ENCODE measurements around the gene RASGRP3. TPM values are rescaled to one million over a fixed set of nuclear protein-coding genes. Genes with fewer than 3 reads are reported as not detected.

The RASGRP3 gene
- total RNA-seq, 1 experiment from 2014 or later: 4.6 TPM

GRCh38 chr2:33518929-33519328 lies 42.5 kb downstream of the RASGRP3 start:
- no peak for TF ChIP-seq CTCF (IDR thresholded peaks at IDR 0.05; ENCODE audit: unreplicated experiment)
- DNase-seq: no peak
- CTCF ChIA-PET: no interaction called here
- intact Hi-C loops (cut with micrococcal nuclease; ENCODE audit: unreplicated experiment): no loop called here
- H3K27me3 Mint-ChIP-seq (ENCODE audit: unreplicated experiment): no peaks in the 10 kb centered on the region
- H3K36me3 Mint-ChIP-seq (ENCODE audit: insufficient read depth, unreplicated experiment): no peaks in the 10 kb centered on the region
- H3K27ac Mint-ChIP-seq (ENCODE audit: unreplicated experiment): no peak overlapping the region
- no peak overlapping the region for H3K4me3 Mint-ChIP-seq (ENCODE audit: low read depth, unreplicated experiment)
- H3K9me3 Mint-ChIP-seq (ENCODE audit: low read depth, unreplicated experiment): no peaks in the 10 kb centered on the region
- BruUV-seq (replicated peaks): no TSS peak
- no peaks in the 10 kb centered on the region for H3K4me1 Mint-ChIP-seq (ENCODE audit: low read depth, unreplicated experiment)

GRCh38 chr2:33521791-33522281 lies 45.4 kb downstream of the RASGRP3 start:
- BruUV-seq (replicated peaks): no TSS peak

DNA sequence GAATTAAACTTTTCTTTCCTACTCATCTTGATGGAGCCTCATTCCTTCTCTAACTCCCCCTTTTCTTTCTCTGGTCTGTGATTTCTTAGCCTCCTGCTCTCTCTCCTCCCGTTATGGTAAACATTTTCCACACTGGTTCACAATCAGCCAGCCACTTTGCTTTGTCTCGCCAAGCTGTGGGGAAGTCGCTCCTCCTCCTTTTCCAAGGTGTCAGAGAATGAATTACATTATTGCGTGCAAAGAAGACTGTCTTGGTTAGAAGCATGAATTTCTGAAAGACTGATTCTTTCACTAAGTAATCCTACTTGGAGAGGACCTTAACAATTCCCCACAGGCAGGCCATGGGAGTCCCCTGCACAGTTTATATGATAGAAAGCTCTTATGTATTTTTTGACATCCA lies 46.1 kb downstream of the RASGRP3 start:
- no peaks in the 10 kb centered on the region for H3K4me1 Mint-ChIP-seq (ENCODE audit: low read depth, unreplicated experiment)
- no TSS peak for BruUV-seq (replicated peaks)
- H3K4me3 Mint-ChIP-seq (ENCODE audit: low read depth, unreplicated experiment): no peak overlapping the region
- H3K9me3 Mint-ChIP-seq (ENCODE audit: low read depth, unreplicated experiment): no peaks in the 10 kb centered on the region
- no peak for DNase-seq
- no peaks in the 10 kb centered on the region for H3K27me3 Mint-ChIP-seq (ENCODE audit: unreplicated experiment)
- no peaks in the 10 kb centered on the region for H3K36me3 Mint-ChIP-seq (ENCODE audit: insufficient read depth, unreplicated experiment)
- intact Hi-C loops (cut with micrococcal nuclease; ENCODE audit: unreplicated experiment): no loop called here
- CTCF ChIA-PET: interaction anchor here (0.7 kb wide), 1 partner anchor 130 kb away, joined by 5 read pairs; no protein-coding TSS in a partner anchor
- H3K27ac Mint-ChIP-seq (ENCODE audit: unreplicated experiment): no peak overlapping the region
- TF ChIP-seq CTCF (IDR thresholded peaks at IDR 0.05; ENCODE audit: unreplicated experiment): no peak

More at GRCh38 chr2:33521791-33522281, 45.4 kb downstream of the RASGRP3 start:
- DNase-seq: no peak
- CTCF ChIA-PET: no interaction called here
- H3K27me3 Mint-ChIP-seq (ENCODE audit: unreplicated experiment): no peaks in the 10 kb centered on the region
- H3K4me1 Mint-ChIP-seq (ENCODE audit: low read depth, unreplicated experiment): no peaks in the 10 kb centered on the region
- H3K9me3 Mint-ChIP-seq (ENCODE audit: low read depth, unreplicated experiment): no peaks in the 10 kb centered on the region
- H3K36me3 Mint-ChIP-seq (ENCODE audit: insufficient read depth, unreplicated experiment): no peaks in the 10 kb centered on the region
- intact Hi-C loops (cut with micrococcal nuclease; ENCODE audit: unreplicated experiment): no loop called here
- no peak overlapping the region for H3K4me3 Mint-ChIP-seq (ENCODE audit: low read depth, unreplicated experiment)
- no peak for TF ChIP-seq CTCF (IDR thresholded peaks at IDR 0.05; ENCODE audit: unreplicated experiment)
- no peak overlapping the region for H3K27ac Mint-ChIP-seq (ENCODE audit: unreplicated experiment)

GRCh38 chr2:33525666-33526065 lies 49.2 kb downstream of the RASGRP3 start:
- CTCF ChIA-PET: no interaction called here
- Mint-ChIP-seq H3K9me3 (ENCODE audit: low read depth, unreplicated experiment) (no peaks in the 10 kb centered on the region), H3K27ac (ENCODE audit: unreplicated experiment) (no peak overlapping the region), H3K4me1 (ENCODE audit: low read depth, unreplicated experiment) (no peaks in the 10 kb centered on the region), H3K36me3 (ENCODE audit: insufficient read depth, unreplicated experiment) (no peaks in the 10 kb centered on the region), H3K4me3 (ENCODE audit: low read depth, unreplicated experiment) (no peak overlapping the region), H3K27me3 (ENCODE audit: unreplicated experiment) (no peaks in the 10 kb centered on the region)
- BruUV-seq (replicated peaks): no TSS peak
- TF ChIP-seq CTCF (IDR thresholded peaks at IDR 0.05; ENCODE audit: unreplicated experiment): no peak
- no peak for DNase-seq
- intact Hi-C loops (cut with micrococcal nuclease; ENCODE audit: unreplicated experiment): no loop called here

All from Calu3 (cell line).